Measurements from ENCODE around the gene PROSER2.

DNA sequence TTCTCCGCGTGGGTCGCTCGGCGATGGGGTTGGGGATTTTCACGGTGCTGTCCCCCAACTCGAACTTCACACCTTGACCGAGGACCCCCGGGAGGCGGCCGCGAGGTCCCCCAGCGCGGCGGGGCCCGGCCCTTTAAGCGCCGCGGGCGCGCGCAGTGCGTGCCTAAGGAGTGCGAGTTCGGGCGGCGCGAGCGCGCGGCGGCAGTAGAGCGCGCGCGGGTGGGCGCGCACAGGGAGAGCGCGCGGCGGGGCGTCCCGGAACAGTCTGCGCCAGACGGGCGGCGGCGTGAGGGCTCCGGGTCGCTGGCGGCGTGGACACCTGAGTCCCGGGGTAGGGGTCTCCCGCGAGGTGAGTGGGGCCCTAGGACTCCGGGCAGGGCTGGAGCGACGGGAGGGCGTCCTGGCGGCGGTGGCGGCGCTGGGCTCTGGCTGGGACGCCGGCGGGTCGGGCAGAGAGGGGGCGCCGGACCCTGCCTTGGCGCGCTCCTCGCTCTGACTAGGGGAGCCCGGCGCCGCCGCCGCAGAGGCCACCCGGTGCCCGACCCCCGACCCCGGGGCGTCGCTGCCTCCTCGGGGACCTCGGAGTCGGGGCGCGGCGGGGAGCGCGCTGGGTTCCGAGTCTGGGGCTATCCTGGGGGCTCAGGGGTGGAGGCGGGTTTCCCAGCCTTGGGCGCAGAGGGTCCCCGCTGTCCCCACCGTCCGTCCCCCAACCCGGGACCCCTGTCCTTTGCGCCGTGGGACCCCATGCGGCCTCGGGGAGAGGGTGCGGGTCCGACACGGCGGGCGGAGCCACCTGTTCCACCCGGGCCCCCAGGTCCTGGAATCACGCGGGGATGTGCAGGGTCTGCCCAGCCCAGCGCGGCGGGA is at the start of gene PROSER2:
- TF ChIP-seq SAFB2 (CRISPR knock-in tag; IDR thresholded peaks at IDR 0.05; ENCODE audit: borderline replicate concordance, low read depth) (0 out of 2 replicates have a peak, but pooled peaks have one; percentile 42), CTCF (CRISPR knock-in tag; IDR thresholded peaks at IDR 0.05) (no peak; the same call in 1 of the 2 replicates), ZNF383 (CRISPR knock-in tag; IDR thresholded peaks at IDR 0.05; ENCODE audit: borderline replicate concordance) (no peak), RAD21 (CRISPR knock-in tag; IDR thresholded peaks at IDR 0.05) (no peak; the same call in none of the 2 replicates), MED8 (CRISPR knock-in tag; IDR thresholded peaks at IDR 0.05; ENCODE audit: insufficient replicate concordance) (no peak), SMAD1 (CRISPR knock-in tag; IDR thresholded peaks at IDR 0.05; ENCODE audit: borderline replicate concordance, low read depth) (no peak), CEBPB (IDR thresholded peaks at IDR 0.05; ENCODE audit: borderline replicate concordance, low read depth, low read length) (no peak), KAT7 (CRISPR knock-in tag; IDR thresholded peaks at IDR 0.05; ENCODE audit: borderline replicate concordance) (no peak; the same call in 1 of the 2 replicates), ZNF253 (CRISPR knock-in tag; IDR thresholded peaks at IDR 0.05; ENCODE audit: borderline replicate concordance) (no peak), ZNF496 (CRISPR knock-in tag; IDR thresholded peaks at IDR 0.05; ENCODE audit: insufficient replicate concordance) (no peak), POLR2A (IDR thresholded peaks at IDR 0.05; ENCODE audit: insufficient read depth in 1 of 2, low read depth in 2 of 2, low read length in 2 of 2) (peak; percentile 38 to 83; a peak in 3 of 4 replicates), ZSCAN5A (CRISPR knock-in tag; IDR thresholded peaks at IDR 0.05; ENCODE audit: borderline replicate concordance) (no peak), FOXM1 (CRISPR knock-in tag; IDR thresholded peaks at IDR 0.05) (no peak), EZH2 (conservative IDR thresholded peaks at IDR 0.05; ENCODE audit: low read depth, low read length) (no peak)

All from HepG2 (cell line).